NCI-H748 treated with DMSO at 0.1 percent for 48 hours (cell line): ENCODE measurements around the gene CNPY4.
"Not testable (repeated sequence)": the region's sequence is repeated elsewhere in the genome, so short reads cannot be mapped to it uniquely, and the experiment has no call there.

Experiments used
- DNase-seq: peaks from one replicate; lab custom pipeline; 2025; lab: John Stamatoyannopoulos, UW

Gene CNPY4

GRCh38 chr7:100119970-100120732 is 717 bp downstream of the CNPY4 start:
- peak; percentile 23 for DNase-seq

GRCh38 chr7:100120733-100121036 is 1.3 kb downstream of the CNPY4 start:
- DNase-seq = no peak

- DNase-seq = no peak
Measured at GRCh38 chr7:100122067-100122466, 2.6 kb downstream of the CNPY4 start.

- DNase-seq = no peak
Measured at GRCh38 chr7:100122568-100122967, 3.1 kb downstream of the CNPY4 start.

- DNase-seq = no peak
Measured at GRCh38 chr7:100124301-100125230, 5.1 kb downstream of the CNPY4 start.

- DNase-seq = no peak
Measured at GRCh38 chr7:100126239-100126930, 7.0 kb downstream of the CNPY4 start.

- DNase-seq = peak; percentile 82
Measured at GRCh38 chr7:100126931-100127865, 7.8 kb downstream of the CNPY4 start, which contains the start of gene MBLAC1. MBLAC1 (plus strand) TSS chr7:100126967; CDS start chr7:100127396, 429 bp downstream.

- no peak for DNase-seq
Measured at GRCh38 chr7:100127866-100128636, 8.6 kb downstream of the CNPY4 start.

- DNase-seq = no peak
Measured at GRCh38 chr7:100128637-100128963, 9.2 kb downstream of the CNPY4 start.

- peak; percentile 6 for DNase-seq
Measured at GRCh38 chr7:100130220-100130607, 10.8 kb downstream of the CNPY4 start.

- peak; percentile 67 for DNase-seq
Measured at GRCh38 chr7:100130608-100131453, 11.4 kb downstream of the CNPY4 start.

GRCh38 chr7:100132126-100132525 is 12.7 kb downstream of the CNPY4 start:
- no peak for DNase-seq

GRCh38 chr7:100132697-100133151 is 13.3 kb downstream of the CNPY4 start:
- DNase-seq = peak; percentile 73

- no peak for DNase-seq
Measured at GRCh38 chr7:100137851-100138760, 18.7 kb downstream of the CNPY4 start.

- no peak for DNase-seq
Measured at GRCh38 chr7:100141555-100141949, 22.1 kb downstream of the CNPY4 start.

GRCh38 chr7:100142461-100142860 is 23.0 kb downstream of the CNPY4 start:
- no peak for DNase-seq

GRCh38 chr7:100146350-100146749 is 26.9 kb downstream of the CNPY4 start:
- not testable (repeated sequence) for DNase-seq

GRCh38 chr7:100147278-100147677 is 27.8 kb downstream of the CNPY4 start:
- DNase-seq = no peak

GRCh38 chr7:100148225-100148558 is 28.8 kb downstream of the CNPY4 start:
- DNase-seq = no peak
